K562 (cell line): Measurements from ENCODE around the gene ZNF324B.
"Not testable (repeated sequence)": the region's sequence is repeated elsewhere in the genome, so short reads cannot be mapped to it uniquely, and the experiment has no call there.

Experiments
- CTCF ChIP-seq, 3 experiments: IDR thresholded peaks in 2 of 3; conservative IDR thresholded peaks in 1 of 3; 2 replicates each; pipeline ENCODE4 v1.5.1; 2011 to 2012; ENCODE audit warnings: low read length in 3 of 3, mild to moderate bottlenecking in 3 of 3, control low read depth in 2 of 3, improper control_type of control experiment in 1 of 3, inconsistent platforms in 1 of 3, low read depth in 1 of 3, mixed read lengths in 1 of 3, moderate library complexity in 1 of 3; ENCODE audit not compliant: insufficient read depth in 2 of 3
- IRF2 ChIP-seq: sonication (generic); formaldehyde crosslinking; IDR thresholded peaks from 2 replicates; pipeline ENCODE4 v1.8.1; 2022; ENCODE audit warnings: mild to moderate bottlenecking, missing genetic modification reagents
- PML ChIP-seq: IDR thresholded peaks from 2 replicates; pipeline ENCODE4 v1.6.1; 2012; ENCODE audit warnings: low read length, inconsistent platforms
- TBP ChIP-seq: optimal IDR thresholded peaks from 2 replicates; pipeline ENCODE3; 2011; ENCODE audit warnings: low read depth, low read length, improper control_type of control experiment
- TFE3 ChIP-seq: fragments of 450-650 bp; formaldehyde crosslinking; IDR thresholded peaks from 2 replicates; pipeline ENCODE4 v1.4.0; 2020; ENCODE audit warnings: mild to moderate bottlenecking, mixed read lengths

GRCh38 chr19:58442986-58443385 lies 8.4 kb upstream of the ZNF324B start:
- not testable (repeated sequence) for TF ChIP-seq TBP; CTCF (IDR thresholded peaks at IDR 0.05 in 2 of 3, conservative IDR thresholded peaks at IDR 0.05 in 1 of 3; ENCODE audit: insufficient read depth in 2 of 3, low read depth in 1 of 3, low read length in 3 of 3); TFE3 (CRISPR knock-in tag); IRF2 (CRISPR knock-in tag); PML
